ENCODE results near the gene ADRB2.
"Not testable (repeated sequence)": the region's sequence is repeated elsewhere in the genome, so short reads cannot be mapped to it uniquely, and the experiment has no call there.

Gene ADRB2

DNA sequence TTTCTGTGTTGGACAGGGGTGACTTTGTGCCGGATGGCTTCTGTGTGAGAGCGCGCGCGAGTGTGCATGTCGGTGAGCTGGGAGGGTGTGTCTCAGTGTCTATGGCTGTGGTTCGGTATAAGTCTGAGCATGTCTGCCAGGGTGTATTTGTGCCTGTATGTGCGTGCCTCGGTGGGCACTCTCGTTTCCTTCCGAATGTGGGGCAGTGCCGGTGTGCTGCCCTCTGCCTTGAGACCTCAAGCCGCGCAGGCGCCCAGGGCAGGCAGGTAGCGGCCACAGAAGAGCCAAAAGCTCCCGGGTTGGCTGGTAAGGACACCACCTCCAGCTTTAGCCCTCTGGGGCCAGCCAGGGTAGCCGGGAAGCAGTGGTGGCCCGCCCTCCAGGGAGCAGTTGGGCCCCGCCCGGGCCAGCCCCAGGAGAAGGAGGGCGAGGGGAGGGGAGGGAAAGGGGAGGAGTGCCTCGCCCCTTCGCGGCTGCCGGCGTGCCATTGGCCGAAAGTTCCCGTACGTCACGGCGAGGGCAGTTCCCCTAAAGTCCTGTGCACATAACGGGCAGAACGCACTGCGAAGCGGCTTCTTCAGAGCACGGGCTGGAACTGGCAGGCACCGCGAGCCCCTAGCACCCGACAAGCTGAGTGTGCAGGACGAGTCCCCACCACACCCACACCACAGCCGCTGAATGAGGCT is at the start of gene ADRB2:
TSS of gene ADRB2 (plus strand) at position 559 of the 686 bp plus-strand sequence. CDS start 221 bp downstream, outside the sequence.
- DNase-seq = peak; percentile 80

DNA sequence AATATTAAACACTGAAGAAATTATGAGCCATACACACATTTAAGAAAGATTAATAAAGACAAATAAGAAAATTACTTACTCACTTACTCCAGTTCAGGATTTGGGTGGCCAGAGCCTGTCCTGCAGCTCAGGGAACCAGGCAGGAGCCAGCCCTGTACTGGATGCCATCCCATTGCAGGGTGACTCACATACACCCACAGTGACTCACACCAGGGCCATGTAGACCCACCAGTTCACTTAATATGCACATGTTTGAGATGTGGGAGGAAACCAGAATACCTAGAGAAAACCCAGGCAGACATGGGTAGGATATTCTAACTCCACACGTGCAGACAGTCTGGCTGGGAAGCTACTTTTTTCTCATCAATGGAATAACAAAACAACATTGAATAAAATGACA is 49.6 kb upstream of the ADRB2 start:
- DNase-seq = no peak

DNA sequence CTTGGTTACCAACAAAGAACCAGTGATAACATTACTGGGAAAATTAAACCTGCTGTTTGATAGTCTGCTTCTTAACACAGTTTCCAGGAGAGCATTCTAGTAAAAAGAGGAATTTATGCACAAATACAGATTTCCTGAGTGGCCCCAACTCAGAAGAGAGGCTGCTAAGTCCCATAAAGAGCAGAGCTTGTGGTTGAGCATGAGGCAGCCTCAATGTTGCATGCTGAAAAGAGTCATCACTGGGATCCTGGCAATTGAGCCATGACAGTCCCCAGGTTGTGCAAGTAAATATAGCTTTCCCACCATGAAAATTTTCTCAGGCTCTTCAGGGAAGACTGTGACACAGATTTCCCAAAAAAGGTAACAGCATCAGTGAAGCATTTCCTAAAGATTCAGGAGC is 47.5 kb upstream of the ADRB2 start:
- DNase-seq = no peak

DNA sequence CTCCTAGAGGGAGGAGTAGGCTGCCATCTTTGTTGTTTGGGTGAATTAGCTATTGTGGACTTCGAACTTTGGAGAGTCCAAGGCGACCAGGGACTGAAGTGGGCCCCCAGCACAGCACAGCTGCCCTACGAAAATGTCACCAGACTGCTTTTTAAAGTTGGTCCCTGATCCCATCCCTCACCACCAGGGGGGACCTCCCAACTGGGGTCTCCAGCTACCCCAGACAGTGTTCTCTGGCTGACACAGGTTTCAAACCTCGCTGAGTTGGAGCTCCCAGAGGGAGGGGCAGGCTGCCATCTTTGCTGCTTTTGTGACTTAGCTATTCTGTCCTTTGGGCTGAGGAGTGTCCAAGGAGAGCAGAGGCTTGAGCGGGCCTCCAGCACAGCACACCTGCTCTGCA is 45.7 kb upstream of the ADRB2 start:
- DNase-seq = no peak

GRCh38 chr5:148781766-148782165 is 44.6 kb upstream of the ADRB2 start:
- no peak for DNase-seq

DNA sequence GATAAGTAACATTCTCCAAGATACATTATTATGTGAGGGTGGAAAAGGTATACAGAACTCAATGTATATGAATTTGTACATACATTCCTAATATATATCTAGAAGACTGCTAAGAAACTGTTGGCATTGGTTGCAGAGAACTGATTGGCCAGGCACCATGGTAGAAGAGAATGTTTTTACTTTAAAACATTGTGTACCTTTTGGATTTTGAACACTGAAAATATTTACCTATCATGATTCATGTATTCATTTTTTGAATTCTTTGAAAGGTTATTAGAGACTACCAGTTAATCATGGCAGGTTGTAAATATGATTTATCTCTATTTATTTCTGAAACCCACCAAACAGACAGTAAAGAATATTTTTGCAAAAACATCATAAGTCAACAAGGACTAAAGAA is 41.2 kb upstream of the ADRB2 start:
- no peak for DNase-seq

DNA sequence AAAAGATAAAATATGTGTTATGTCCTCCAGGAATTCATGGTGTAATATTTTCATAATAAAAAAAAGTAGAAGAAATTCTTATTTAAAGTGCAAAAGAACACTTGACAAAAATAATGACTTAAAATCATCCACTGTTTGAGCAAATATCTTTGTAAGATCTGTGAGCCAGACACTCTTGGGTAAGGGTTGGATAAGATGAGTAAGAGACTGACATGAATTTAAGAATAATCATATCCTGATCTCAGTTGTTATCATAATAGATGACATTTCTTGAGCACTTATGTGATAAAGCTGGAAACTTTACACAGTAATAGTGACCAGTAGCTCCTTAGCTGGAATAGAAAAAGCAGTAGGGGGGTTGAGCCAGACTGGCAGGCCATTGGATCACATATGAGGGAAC is 40.0 kb upstream of the ADRB2 start:
- DNase-seq = no peak

- no peak for DNase-seq
Observed at GRCh38 chr5:148788636-148789035, 37.8 kb upstream of the ADRB2 start.

GRCh38 chr5:148790545-148791333 is 35.7 kb upstream of the ADRB2 start:
- DNase-seq = no peak

- no peak for DNase-seq
Observed at GRCh38 chr5:148791334-148791667, 35.1 kb upstream of the ADRB2 start.

DNA sequence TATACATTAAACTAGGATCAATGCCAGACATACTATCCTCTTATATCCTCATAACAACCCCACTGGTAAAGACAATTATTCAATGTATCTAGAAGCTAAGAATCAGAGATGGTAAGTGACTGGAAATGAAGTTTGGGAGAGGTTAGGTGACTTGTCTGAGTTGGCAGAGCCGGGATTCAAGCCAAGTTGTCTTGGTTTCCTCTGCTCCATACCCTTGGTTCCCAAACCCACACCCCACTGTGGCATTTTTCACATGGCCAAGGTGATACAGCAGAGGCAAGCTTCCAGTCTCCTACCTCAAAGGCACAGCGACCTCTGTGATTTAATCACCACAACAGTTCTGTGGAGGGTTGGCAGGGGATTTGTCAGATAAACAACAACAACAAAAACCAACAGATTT is 34.7 kb upstream of the ADRB2 start:
- DNase-seq = no peak

GRCh38 chr5:148792744-148793143 is 33.7 kb upstream of the ADRB2 start:
- DNase-seq = no peak

GRCh38 chr5:148793261-148793660 is 33.1 kb upstream of the ADRB2 start:
- no peak for DNase-seq

- DNase-seq = no peak
Observed at GRCh38 chr5:148794275-148794674, 32.1 kb upstream of the ADRB2 start.

GRCh38 chr5:148794729-148795561 is 31.5 kb upstream of the ADRB2 start:
- DNase-seq = no peak

DNA sequence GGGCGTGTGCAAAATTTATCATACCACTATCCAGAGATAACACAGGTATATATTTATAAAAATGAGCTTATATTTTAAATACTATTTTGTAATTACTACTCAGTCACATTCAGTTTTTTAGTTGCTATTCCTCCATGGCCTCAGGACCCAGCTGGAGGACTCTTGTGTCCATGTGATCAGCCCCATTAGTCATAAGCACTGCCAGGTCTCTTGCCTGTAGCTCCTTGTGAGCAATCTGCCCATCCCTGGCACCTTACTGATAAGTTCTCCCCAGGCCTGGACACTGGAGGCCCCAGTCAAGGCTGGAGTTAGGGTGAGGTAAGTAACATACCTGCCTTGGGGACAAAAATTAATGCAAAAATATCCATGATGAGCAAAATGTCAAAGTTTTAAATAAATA is 29.5 kb upstream of the ADRB2 start:
- no peak for DNase-seq

DNA sequence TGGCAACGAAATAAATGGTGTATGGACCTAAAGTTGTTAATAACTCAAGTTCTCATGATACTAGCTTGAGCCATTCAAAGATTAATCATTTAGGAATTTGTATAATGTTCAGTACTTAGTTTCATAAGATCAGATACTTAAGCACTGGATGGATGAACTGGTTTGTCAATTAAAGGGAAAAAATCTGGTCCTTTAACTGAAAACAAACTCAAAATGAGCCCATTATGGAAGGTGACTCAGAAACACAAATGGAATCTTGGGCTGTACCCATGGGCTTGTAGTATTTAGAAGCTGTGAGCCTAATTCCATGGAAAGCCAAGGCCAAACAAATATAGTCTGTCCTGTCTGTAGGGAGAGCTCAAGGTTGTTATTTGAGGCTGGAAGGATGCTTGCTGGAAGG is 27.6 kb upstream of the ADRB2 start:
- no peak for DNase-seq

DNA sequence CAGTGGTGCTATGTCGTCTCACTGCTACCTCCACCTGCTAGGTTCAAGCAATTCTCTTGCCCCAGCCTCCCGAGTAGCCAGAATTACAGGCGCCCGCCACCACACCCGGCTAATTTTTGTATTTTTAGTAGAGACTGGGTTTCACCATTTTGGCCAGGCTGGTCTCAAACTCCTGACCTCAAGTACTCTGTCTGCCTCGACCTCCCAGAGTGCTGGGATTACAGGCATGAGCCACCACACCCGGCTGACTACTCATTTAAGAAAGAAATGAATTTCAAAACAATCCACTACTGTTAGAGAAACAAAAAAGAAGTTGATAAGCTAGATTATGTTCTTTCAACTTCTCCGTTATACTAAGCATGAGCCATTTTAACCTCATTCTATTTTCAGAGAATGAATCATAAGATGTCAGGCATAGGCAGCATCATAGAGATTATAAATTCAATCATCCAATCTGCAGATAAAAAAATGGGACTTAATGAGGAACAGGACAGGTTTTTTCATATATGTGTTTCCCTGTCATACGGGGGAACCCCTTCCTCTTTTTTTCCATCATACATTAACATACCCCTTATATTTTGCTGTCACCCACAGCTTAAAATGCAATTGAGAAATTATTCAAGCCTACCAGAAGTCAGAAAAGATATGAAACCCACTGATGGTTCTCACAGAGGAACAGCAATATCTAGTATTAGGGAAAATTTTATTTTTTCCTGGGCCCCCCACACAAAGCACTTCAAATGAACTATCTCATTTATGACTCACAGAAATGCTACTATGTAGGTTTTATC is 26.5 kb upstream of the ADRB2 start:
- no peak for DNase-seq

GRCh38 chr5:148801682-148802276 is 24.6 kb upstream of the ADRB2 start:
- DNase-seq = no peak

- not testable (repeated sequence) for DNase-seq
Observed at GRCh38 chr5:148803451-148803850, 23.0 kb upstream of the ADRB2 start.

DNA sequence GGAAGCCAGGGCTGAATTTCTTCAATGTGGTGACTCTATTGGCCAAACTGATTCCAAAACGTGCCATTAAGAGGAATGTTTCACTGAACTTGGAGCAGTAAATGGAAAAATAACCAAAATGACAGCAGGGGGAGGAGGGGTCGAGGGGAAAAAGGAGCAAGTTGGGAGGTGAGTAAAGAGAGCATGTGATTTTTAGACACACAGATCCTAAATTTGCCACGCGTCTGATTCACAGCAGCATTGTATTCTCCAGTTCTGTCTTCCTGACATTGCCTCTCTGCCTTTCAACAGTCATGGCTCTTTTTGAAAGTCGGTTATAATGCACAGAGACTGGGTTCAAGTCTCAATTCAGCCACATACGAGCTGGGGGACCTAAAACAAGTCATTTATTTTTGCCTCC is 22.0 kb upstream of the ADRB2 start:
- no peak for DNase-seq

Measured in COR-L47 (cell line).